GM21360 (cell line): Measurements from ENCODE around the gene EZR.

Experiments used
- ATAC-seq: cut with Tn5 transposase; IDR thresholded peaks from one replicate; pipeline ENCODE4 v1.9.1; 2021; ENCODE audit warnings: mild to moderate bottlenecking, moderate library complexity; ENCODE audit not compliant: unreplicated experiment

Gene EZR

DNA sequence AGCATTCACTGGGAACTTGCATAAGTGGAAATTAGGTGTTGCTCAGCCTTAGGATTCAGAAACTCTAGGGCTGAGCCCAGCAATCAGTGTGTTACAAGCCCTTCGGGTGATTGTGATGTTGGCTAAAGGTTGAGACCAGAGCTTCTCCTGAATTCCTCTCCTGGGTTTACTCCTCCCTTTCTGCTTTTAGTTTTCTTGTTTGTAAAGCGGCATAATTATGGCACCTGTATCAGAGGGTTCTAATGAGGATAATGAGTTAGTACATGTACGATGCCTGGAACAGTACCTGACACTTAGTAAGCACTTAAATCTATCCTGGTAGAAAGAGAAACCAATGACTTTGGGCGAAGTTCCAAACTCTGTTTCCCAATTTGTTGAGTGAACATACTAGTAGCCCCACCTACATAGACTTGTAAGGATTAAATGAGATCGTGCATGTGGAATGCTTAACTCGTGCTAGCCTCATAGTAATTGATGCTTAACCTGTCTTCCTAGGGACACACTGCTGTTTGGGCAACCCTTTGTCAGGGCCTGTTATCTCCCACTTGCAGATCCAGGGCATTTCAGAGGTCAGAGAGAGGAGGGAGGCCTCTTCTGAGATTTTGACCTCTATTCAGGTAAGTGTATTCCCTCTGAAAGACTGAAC, 932 bp upstream of the EZR start:
- ATAC-seq, result no peak

DNA sequence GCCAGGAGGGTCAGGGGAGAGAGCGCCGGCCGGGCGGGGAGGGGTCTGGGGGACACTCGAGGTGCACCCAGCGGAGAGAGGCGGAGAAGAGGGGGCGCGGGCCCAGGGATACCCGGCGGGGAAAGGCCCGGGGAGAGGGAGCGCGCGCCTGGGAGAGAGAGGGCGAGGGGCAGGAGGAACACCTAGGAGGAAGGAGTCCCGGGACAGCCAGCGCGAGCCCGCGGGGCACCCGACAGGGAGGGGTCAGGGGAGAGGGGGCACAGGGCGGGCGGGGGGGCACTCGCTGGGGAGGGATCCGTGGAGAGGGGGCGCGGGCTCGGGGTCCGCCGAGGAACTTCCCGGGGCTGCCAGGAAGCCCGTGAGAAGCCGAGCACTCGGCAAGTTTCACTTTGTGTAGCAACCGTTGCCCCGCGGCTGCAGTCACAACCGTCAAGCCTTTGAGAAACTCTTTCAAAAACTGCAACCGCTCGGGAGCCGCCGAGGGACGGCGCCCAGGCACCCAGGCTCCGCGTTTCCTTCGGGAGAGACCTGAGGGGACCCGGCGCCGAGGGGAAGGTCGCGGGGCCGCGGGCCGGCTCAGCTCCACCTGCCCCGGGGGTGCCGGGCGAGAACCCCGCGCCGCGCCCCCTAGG, 471 bp downstream of the EZR start:
- ATAC-seq, result peak; percentile 10

DNA sequence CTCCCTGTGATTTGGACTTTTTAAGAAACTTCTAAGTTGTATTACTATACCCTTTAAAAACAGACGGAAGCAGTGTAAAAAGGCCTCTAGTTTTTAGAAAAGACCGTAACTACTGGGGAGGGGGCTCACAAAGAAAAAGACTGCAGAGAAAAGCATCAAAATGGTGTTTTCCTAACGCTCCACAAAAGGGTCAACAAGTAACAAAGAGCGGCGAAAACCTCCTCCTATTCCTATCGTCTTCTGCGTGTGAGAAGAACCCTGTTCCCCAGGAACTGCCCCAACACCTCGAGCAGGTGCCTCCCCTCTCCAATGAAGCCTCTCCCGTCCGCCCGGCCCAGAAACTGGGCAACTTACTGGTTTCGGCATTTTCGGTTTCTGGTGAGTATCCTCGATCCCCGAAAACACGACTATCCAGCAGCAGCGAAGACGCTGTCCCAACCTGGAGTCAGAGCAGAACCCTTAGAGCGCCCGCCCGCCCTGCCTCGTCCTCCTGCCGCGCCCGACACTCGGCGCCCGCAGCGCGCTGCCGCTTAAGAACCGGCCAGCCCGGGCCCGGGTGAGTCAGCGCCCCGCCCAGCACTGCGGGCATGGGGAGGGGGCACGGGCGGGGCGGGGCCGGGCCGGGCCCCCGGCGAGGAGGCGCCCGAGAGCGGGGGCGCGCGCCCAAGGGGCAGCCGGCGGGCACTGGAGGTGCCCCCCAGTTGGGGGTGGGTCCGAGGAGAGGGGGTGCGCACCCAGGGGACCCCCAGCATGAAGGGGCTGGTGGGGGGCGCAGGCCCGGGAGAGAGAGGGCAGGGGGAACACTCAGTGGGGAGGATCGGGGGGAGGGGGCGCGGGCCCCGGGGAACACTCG, 1.2 kb downstream of the EZR start:
- ATAC-seq, result peak; percentile 39

DNA sequence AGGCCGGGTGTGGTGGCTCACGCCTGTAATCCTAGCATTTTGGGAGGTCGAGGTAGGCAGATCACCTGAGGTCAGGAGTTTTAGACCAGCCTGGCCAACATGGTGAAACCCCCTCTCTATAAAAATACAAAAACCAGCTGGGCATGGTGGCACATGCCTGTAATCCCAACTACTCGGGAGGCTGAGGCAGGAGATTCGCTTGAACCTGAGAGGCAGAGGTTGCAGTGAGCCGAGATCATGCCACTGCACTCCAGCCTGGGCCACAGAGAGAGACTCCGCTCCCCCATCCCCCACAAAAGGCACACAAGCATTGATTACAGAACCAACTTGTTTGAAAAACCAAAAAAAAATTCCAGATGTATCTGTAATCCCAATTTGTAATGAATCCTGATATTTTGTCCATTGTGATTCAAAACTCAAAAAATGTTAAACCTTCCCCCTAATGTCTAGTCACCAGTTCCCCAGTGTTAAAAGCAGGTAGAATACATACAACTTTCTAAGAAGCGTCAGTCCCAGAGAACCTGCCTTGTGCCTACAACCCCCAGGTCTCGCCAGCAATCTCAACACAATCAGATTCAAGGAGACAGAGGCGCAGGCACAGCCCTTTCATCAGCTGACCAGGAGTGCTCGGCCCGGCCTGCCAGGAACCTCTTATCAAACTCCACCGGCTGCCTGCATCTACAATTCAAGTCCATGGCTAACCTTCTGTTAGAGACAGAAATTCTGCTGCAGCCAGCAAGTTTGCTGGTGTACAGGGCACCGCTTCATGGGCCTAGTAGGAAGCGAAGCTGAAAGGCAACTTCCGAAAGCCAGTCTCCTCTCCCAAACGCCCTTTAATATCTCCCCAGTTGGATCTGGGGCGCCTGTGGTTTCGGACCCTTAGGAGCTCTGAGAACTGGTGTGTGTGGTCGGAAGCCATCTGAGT, 2.1 kb downstream of the EZR start:
- no peak for ATAC-seq

DNA sequence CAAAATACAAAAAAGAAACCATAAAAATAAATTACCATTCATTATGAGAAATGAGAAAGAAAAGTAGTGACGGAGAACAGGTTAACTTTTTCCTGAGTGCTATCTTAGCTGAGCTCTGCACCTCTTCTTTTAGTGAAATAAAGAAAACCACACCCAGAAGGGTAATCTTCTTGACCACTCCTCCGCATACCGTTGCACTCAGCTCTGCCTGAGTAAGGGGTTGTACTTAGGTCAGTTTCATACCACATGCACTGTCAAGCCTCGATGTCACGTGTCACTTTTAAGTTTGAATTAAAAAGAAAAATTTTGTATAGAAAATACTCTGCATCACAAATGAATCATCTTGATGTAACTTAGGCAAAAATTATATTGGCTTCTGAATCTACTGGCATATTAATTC, 2.8 kb downstream of the EZR start:
- ATAC-seq, result peak; percentile 23

DNA sequence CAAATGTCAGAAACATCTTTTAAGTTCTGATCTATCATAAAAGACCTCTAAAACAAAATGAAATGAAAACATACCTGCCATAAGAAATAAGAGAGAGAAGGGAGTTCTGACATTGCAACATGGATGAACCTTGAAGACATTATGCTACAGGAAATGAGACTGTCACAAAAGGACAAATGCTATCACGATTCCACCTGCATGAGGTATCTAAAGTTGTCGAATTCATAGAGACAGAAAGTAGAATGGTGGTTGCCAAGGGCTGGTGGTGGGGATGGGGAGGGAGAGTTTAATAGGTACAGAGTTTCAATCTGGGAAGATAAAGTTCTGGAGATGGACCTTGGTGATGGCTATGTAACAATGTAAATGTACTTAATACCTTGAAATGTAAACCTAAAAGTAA, 3.3 kb downstream of the EZR start:
- ATAC-seq, result no peak

DNA sequence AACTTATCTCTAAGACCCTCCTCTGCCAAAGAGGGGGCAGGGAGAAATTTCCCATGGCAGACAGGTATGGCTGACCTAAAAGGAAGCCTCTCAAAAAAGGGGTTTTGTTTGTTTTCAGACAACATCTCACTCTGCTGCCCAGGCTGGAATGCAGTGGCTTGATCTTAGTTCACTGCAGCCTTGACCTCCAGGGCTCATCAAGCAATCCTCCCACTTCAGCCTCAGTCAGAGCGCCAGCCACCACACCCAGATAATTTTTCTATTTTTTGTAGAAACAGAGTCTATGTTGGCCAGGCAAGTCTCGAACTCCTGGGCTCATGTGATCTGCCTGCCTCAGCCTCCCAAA, 3.8 kb downstream of the EZR start:
- no peak for ATAC-seq

DNA sequence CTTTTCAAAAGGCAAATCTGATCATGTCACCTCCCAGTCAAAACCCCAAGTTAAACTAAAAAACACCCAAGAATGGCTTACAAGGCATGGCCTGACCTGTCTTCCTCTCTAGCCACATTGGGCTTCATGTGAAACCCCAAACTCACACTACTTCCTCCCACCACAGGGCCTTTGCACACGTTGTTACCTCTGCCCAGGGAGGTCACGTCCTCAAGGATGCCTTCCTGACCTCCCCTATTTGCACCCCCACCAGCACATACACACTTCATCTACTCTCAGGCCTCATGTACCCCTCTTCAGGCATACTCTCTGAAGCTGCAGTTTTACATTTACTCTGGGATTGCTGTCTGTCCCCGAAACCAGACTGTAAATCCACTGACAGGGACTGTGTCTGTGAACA, 6.1 kb downstream of the EZR start:
- ATAC-seq, result no peak

DNA sequence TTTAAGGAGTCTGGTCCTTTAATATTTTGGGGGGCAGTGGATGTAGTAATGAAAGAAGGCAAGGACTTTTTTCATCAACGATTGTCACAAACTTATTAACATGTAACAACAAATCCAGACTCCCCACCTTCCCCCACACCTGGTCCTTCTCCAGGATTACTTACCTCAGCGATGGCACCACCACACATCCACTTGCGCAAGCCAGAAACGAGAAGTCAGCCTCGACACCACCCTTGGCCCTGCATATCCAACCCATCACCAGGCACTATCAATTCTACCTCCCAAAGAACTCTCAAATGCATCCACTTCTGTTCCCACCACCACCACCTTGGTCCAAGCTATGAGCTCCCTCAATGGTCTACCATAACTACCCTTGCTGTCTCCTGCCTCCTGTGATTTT, 6.6 kb downstream of the EZR start:
- ATAC-seq, result no peak

DNA sequence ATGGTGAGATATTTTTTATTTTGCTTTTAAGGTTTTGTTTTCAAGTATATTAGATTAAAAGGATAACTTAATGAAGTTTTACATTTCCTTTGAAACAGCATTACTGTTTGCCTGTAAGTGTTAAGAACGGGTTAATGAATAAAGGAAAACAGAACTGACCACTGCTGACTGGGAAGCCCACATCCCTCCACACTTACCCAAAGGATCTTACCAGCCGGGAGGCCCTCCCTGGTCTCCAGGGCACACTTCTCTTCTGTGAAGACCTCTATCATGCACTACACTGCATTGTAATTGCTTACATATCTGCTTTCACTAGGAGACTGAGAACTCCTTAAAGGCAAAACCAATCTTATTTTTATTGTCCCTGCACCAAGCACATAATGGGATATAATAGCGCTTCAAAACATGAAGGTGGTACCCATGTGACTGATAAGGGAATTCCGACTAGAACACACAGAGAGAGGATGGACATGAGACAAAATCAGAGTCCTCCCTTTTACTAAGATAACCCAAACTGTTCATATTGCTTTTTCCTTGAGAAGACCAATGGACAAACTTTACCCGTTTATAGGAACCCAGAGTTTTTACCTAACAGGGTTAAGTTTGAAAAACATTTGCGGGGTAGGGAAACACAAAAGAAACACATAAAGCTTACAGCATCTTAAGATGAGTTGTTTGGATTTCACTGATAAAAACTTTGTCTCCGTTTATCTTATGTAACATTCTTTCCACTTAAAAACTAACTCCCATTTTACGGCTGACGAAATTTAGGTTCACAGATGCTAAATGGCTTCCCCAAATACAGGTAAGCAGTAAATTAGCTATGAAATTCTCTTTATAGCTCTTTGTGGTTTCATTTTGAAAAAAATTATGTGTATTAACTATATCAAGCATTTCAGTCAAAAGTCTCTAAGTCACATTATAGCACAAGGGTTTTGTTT, 8.7 kb downstream of the EZR start:
- no peak for ATAC-seq

DNA sequence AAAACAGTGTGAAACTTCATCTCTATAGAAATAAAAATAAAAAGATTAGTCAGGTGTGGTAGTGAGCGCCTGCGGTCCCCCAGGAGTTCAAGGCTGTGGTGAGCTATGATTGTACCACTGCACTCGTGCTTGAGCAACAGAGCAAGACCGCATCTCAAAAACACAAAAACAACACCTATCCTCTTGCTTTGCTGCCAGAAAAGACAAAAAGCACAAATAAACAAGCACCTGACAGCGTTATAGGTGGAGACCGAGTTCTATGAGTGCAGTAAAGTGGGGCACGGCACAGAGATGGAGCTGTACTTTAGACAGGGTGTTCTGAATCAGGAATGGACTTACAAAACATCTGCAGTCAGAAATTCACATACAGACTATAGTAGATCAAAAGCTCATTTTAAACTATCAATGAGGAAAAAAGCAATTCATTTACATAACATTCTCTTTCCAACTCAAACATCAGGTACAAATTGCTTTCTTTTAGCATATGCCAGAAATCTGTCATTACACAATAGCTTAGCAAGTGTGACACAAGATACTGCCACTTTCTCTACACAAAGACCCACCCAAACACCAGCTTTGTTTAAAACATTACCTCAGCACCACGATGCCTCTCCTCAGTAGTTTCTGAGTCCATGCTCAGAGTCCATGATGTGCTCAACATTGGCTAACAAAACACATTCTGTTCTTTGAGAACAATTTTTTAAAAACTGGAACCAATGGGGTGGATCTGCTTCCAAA, 10.1 kb downstream of the EZR start:
- ATAC-seq, result peak; percentile 59

DNA sequence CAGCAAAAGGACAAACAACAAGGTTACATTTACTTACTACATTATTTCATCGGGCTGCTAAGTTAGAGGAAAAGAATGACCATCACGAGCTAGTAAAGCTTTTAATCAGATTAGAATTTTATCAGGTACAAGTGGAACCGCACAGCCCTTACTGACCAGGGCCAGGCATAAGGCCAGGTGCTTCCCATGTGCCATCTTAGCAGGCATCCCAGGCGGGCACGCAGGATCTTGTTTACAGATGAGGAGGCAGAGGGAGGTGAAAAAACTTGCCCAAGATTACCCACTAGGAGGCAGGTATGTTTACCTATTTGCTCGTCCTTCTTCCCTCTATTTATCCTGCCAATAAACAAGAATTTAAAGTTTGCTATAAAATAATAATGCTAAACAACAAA, 10.7 kb downstream of the EZR start:
- ATAC-seq, result no peak

DNA sequence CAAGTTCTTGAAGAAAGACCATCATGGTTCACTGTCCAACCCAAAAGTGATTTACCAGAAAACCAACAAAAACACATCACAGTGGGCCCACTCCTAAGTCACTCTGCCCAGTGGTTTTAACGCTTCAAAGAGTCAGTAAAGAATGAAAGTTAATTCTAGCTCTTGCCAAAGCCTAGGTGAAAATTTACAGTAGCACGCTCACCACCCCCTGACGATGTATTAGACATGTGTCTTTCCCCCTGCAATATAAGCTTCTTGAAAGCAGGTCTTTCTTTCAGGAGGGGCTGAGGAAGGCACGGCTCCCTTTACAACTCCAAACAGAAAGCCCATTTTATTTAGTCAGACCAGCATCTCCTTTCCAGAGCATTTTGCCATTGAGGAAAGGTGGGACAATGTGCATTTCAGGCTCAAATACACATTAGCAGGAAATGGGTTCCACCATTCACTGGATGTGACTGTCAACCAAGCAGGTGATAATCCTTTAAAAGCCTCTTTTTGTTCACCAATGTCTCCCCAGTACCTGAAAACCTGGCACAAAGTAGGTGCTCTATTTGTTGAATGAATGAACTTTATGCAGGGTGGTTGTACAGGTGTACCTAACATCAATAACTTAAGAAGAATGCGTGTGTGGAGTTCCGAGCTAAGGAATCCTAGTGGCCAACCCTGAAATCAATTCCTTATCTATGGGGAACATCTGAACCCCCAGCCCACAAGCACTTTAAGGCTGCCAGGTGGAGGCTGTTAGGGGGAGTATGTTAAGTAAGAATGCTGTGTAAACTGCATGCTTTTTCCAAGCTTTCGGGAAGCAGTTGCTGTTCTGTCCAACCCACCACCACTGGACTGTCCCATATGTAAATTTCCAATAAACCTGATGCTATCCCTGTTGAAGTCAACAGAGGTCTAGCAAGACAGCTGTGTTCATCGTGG, 11.4 kb downstream of the EZR start:
- no peak for ATAC-seq

DNA sequence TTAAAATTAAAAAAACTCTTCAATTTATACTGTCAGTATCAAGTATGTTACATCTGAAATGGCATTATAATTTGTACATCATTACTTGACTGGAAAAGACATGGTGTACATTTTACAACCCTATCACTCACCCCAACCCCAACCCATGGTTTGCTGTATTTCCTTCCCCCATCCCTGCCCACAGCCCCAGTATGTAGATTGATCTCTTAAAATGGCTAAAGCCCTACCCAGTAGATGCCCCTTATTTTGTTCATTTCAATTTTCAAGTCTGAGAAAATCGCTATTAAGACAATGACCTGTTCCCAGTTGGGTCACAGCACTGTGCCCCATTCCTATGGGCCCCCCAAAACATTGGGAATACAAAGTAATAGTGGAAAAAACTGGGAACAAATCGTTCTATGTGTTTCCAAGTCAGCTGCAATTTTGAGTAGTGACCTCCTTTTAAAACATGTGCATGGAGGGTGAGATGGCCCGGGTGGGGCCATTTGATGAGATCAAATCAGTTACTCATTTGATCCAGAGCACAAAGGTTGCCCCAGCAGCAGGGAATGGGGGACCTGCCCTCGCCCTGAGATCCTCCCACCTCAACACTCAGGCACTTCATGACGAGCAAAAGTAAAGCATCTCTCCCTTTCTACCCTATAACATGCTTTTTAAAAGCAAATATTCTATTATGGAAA, 13.3 kb downstream of the EZR start:
- ATAC-seq, result no peak

DNA sequence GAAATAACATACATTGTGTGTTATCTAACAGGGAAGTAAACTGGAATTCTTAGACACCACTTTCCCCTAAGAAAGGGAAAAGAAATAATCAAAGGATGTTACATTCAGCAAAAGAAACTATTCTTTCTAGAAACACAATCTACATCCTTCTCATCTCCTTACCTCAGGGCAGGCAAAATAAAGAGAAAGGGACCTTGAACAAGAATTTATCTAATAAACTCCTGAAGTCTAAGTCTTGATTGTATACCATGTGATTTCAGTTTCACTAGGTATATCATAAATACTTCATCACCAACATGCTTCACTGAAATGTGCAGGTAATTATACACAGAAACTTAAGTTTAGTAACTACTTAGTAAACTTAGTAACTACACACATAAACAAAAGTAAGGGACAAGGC, 15.0 kb downstream of the EZR start:
- no peak for ATAC-seq

DNA sequence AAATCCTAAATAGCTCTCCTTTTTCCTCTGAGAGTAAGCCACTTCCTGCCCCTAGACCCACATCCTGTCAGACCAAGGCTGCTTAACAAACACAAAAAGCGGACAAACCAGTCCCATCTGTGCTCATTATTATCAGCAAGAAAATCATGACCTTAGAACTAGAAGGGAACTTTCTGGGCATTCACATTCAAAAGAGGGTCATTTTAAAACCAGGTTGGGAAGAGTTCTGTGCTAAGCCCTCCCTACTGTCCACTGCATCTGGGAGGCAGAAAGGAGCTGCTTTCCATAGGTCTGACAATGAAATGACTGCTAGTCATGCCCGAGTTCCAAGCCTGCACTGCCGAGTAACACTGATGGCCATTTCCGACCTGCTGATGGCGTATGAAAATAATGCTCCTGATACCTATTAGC, 15.4 kb downstream of the EZR start:
- peak; percentile 54 for ATAC-seq

DNA sequence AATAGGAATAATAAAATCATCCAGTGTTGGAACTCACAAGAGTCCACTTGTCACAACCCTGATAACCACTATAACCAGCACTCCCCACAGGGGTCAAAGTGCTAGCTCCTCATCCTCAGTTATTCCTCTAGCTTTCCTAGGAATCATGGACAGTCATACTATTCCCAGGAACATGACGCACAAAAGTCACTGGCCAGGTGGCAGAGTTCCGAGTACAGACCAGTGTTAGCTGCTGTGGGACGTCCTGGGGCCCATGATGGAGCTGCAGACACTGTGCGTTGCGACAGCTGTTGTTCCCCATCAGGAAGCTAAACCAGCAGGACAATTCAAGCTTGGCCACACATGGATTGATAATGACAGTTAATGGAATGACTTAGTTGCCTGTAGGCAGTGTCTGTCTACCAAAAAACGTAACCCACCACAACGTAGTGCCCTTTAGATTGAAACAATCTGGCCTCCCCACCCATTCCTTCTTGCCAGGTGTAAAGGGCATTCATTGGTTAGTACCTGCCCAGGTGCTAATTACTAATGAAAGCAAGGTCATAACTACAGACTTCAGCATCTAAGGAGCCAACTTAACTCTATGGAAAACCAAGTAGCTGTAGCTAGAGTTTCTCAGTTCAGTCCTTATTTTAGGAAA, 17.4 kb downstream of the EZR start:
- ATAC-seq, result no peak
